ENCODE measurements around the gene TPBGL. TPM values are rescaled to one million over a fixed set of nuclear protein-coding genes. Genes with fewer than 3 reads are reported as not detected.
"Not testable (repeated sequence)": the region's sequence is repeated elsewhere in the genome, so short reads cannot be mapped to it uniquely, and the experiment has no call there.

Gene TPBGL
- total RNA-seq, 1 donor from 2014 or later: 0.24 TPM

- DNase-seq (ENCODE audit: low spot score): no peak
Measured at GRCh38 chr11:75272821-75273301, 32.3 kb downstream of the TPBGL start.

- DNase-seq (ENCODE audit: low spot score): no peak
Measured at GRCh38 chr11:75273411-75274391, 33.1 kb downstream of the TPBGL start.

- not testable (repeated sequence) for DNase-seq (ENCODE audit: low spot score)
Measured at GRCh38 chr11:75274716-75275115, 34.1 kb downstream of the TPBGL start.

- peak; percentile 44 for DNase-seq (ENCODE audit: low spot score)
Measured at GRCh38 chr11:75275581-75275980, 35.0 kb downstream of the TPBGL start.

- no peak for DNase-seq (ENCODE audit: low spot score)
Measured at GRCh38 chr11:75276186-75276585, 35.6 kb downstream of the TPBGL start.

- no peak for DNase-seq (ENCODE audit: low spot score)
Measured at GRCh38 chr11:75276686-75277085, 36.1 kb downstream of the TPBGL start.

GRCh38 chr11:75277211-75277805 is 36.7 kb downstream of the TPBGL start:
- no peak for DNase-seq (ENCODE audit: low spot score)

- DNase-seq (ENCODE audit: low spot score): no peak
Measured at GRCh38 chr11:75277991-75278790, 37.6 kb downstream of the TPBGL start.

- peak; percentile 28 for DNase-seq (ENCODE audit: low spot score)
Measured at GRCh38 chr11:75279273-75279672, 38.7 kb downstream of the TPBGL start.

GRCh38 chr11:75280227-75280701 is 39.7 kb downstream of the TPBGL start:
- DNase-seq (ENCODE audit: low spot score): peak; percentile 79

- DNase-seq (ENCODE audit: low spot score): no peak
Measured at GRCh38 chr11:75280770-75281468, 40.3 kb downstream of the TPBGL start.

- DNase-seq (ENCODE audit: low spot score): no peak
Measured at GRCh38 chr11:75281469-75282095, 41.0 kb downstream of the TPBGL start.

GRCh38 chr11:75283391-75283931 is 42.9 kb downstream of the TPBGL start:
- DNase-seq (ENCODE audit: low spot score): no peak

- no peak for DNase-seq (ENCODE audit: low spot score)
Measured at GRCh38 chr11:75285776-75286360, 45.3 kb downstream of the TPBGL start.

- DNase-seq (ENCODE audit: low spot score): no peak
Measured at GRCh38 chr11:75286826-75287465, 46.4 kb downstream of the TPBGL start.

GRCh38 chr11:75287579-75287978 is 47.0 kb downstream of the TPBGL start:
- DNase-seq (ENCODE audit: low spot score): no peak

- DNase-seq (ENCODE audit: low spot score): no peak
Measured at GRCh38 chr11:75289511-75289760, 48.9 kb downstream of the TPBGL start.

GRCh38 chr11:75289919-75290318 is 49.3 kb downstream of the TPBGL start:
- DNase-seq (ENCODE audit: low spot score): no peak

- DNase-seq (ENCODE audit: low spot score): no peak
Measured at GRCh38 chr11:75291741-75292140, 51.2 kb downstream of the TPBGL start.

- DNase-seq (ENCODE audit: low spot score): no peak
Measured at GRCh38 chr11:75292943-75293342, 52.4 kb downstream of the TPBGL start.
